H9 (cell line): ENCODE data around the gene STX17. TPM values are rescaled to one million over a fixed set of nuclear protein-coding genes. Genes with fewer than 3 reads are reported as not detected.
A peak's percentile ranks its signal among the peaks of the same experiment; 100 is the strongest.

Source experiments
- DNase-seq: peaks from one replicate; pipeline ENCODE4 v3.0.0-alpha.2; 2017
- H2AFZ ChIP-seq: one replicate; pipeline ENCODE4 v1.6.1; 2013; ENCODE audit warnings: mild to moderate bottlenecking, low read length, control low read depth, moderate library complexity
- H2AK5ac ChIP-seq: 2 replicates; pipeline ENCODE4 v1.6.1; 2013; ENCODE audit warnings: low read length, control low read depth, mixed read lengths; ENCODE audit not compliant: insufficient read length
- H2BK120ac ChIP-seq: one replicate; pipeline ENCODE4 v1.6.1; 2013; ENCODE audit warnings: low read depth, mild to moderate bottlenecking, low read length, control low read depth, inconsistent platforms; ENCODE audit not compliant: poor library complexity, severe bottlenecking
- H2BK12ac ChIP-seq: 2 replicates; pipeline ENCODE4 v1.6.1; 2013; ENCODE audit warnings: low read length, control low read depth, mixed read lengths, low read depth; ENCODE audit not compliant: insufficient read length
- H2BK15ac ChIP-seq: 2 replicates; pipeline ENCODE4 v1.6.1; 2013; ENCODE audit warnings: low read depth, low read length, control low read depth
- H2BK20ac ChIP-seq: one replicate; pipeline ENCODE4 v1.6.1; 2013; ENCODE audit warnings: low read depth, mild to moderate bottlenecking, low read length, control low read depth, inconsistent platforms; ENCODE audit not compliant: poor library complexity, severe bottlenecking
- H2BK5ac ChIP-seq: 2 replicates; pipeline ENCODE4 v1.6.1; 2013; ENCODE audit warnings: low read length, control low read depth, mixed read lengths; ENCODE audit not compliant: insufficient read length
- H3K14ac ChIP-seq: 2 replicates; pipeline ENCODE4 v1.6.1; 2013; ENCODE audit warnings: low read length, control low read depth; ENCODE audit not compliant: insufficient read depth
- H3K18ac ChIP-seq: 2 replicates; pipeline ENCODE4 v1.6.1; 2013; ENCODE audit warnings: low read depth, mild to moderate bottlenecking, mixed read lengths, low read length, control low read depth; ENCODE audit not compliant: insufficient read length
- H3K23ac ChIP-seq: 2 replicates; pipeline ENCODE4 v1.6.1; 2013; ENCODE audit warnings: low read length, control low read depth, mixed read lengths, low read depth; ENCODE audit not compliant: insufficient read length
- H3K23me2 ChIP-seq: 2 replicates; pipeline ENCODE4 v1.6.1; 2013; ENCODE audit warnings: low read depth, mild to moderate bottlenecking, mixed read lengths, low read length, control low read depth; ENCODE audit not compliant: insufficient read length, poor library complexity, severe bottlenecking
- H3K27ac ChIP-seq: 2 replicates; pipeline ENCODE4 v1.5.1; 2013; ENCODE audit warnings: low read length, control low read depth, mixed read lengths, low read depth; ENCODE audit not compliant: insufficient read length
- H3K27me3 ChIP-seq: 2 replicates; pipeline ENCODE4 v1.6.1; 2013; ENCODE audit warnings: low read length, control low read depth, inconsistent platforms; ENCODE audit not compliant: insufficient read depth
- H3K4ac ChIP-seq: 2 replicates; pipeline ENCODE4 v1.6.1; 2013; ENCODE audit warnings: low read depth, mild to moderate bottlenecking, control low read depth, inconsistent platforms, low read length, moderate library complexity
- H3K4me1 ChIP-seq: 2 replicates; pipeline ENCODE4 v1.6.1; 2013; ENCODE audit warnings: low read length, control low read depth, inconsistent platforms; ENCODE audit not compliant: insufficient read depth
- H3K4me2 ChIP-seq: 2 replicates; pipeline ENCODE4 v1.6.1; 2013; ENCODE audit warnings: low read length, control low read depth, mixed read lengths; ENCODE audit not compliant: insufficient read length, insufficient read depth
- H3K56ac ChIP-seq: 2 replicates; pipeline ENCODE4 v1.6.1; 2013; ENCODE audit warnings: low read depth, mild to moderate bottlenecking, mixed read lengths, low read length, control low read depth; ENCODE audit not compliant: insufficient read length
- H3K79me1 ChIP-seq: 2 replicates; pipeline ENCODE4 v1.6.1; 2013; ENCODE audit warnings: low read depth, mild to moderate bottlenecking, moderate library complexity, low read length, control low read depth, inconsistent platforms; ENCODE audit not compliant: insufficient read depth, poor library complexity, severe bottlenecking
- H3K79me2 ChIP-seq: 2 replicates; pipeline ENCODE4 v1.6.1; 2013; ENCODE audit warnings: low read length, control low read depth, inconsistent platforms; ENCODE audit not compliant: insufficient read depth
- H3K9ac ChIP-seq: 2 replicates; pipeline ENCODE4 v1.6.1; 2013; ENCODE audit warnings: low read length, control low read depth, mixed read lengths; ENCODE audit not compliant: insufficient read length; ENCODE audit errors: extremely low read depth
- H3K9me3 ChIP-seq: one replicate; pipeline ENCODE4 v1.6.1; 2013; ENCODE audit warnings: low read depth, low read length, inconsistent platforms; ENCODE audit not compliant: control insufficient read depth
- H3T11ph ChIP-seq: one replicate; pipeline ENCODE4 v1.6.1; 2013; ENCODE audit warnings: mild to moderate bottlenecking, low read length, control low read depth, inconsistent platforms
- H4K20me1 ChIP-seq: one replicate; pipeline ENCODE4 v1.6.1; 2013; ENCODE audit not compliant: control insufficient read depth, insufficient read length, insufficient read depth
- H4K5ac ChIP-seq: 2 replicates; pipeline ENCODE4 v1.6.1; 2013; ENCODE audit warnings: low read depth, mild to moderate bottlenecking, mixed read lengths, low read length, control low read depth; ENCODE audit not compliant: insufficient read length
- H4K8ac ChIP-seq: replicated peaks from 2 replicates; pipeline ENCODE4 v1.6.1; 2013; ENCODE audit warnings: low read length, control low read depth, mixed read lengths, low read depth; ENCODE audit not compliant: insufficient read length
- H4K91ac ChIP-seq: 2 replicates; pipeline ENCODE4 v1.6.1; 2013; ENCODE audit warnings: low read depth, mild to moderate bottlenecking, moderate library complexity, mixed read lengths, low read length, control low read depth; ENCODE audit not compliant: insufficient read length
- H3K27ac Mint-ChIP-seq, 3 experiments: 2 replicates in 2 of 3; 3 replicates in 1 of 3; pipeline ENCODE4 v1.8.0; 2020 to 2021; ENCODE audit warnings: mixed read lengths in 3 of 3, mild to moderate bottlenecking in 1 of 3, moderate library complexity in 1 of 3
- H3K27me3 Mint-ChIP-seq: 2 replicates; pipeline ENCODE4 v1.8.0; 2021; ENCODE audit warnings: low read depth, mild to moderate bottlenecking, moderate library complexity, mixed read lengths
- H3K36me3 Mint-ChIP-seq, 3 experiments: 2 replicates in 2 of 3; 3 replicates in 1 of 3; pipeline ENCODE4 v1.8.0; 2020 to 2021; ENCODE audit warnings: low read depth in 3 of 3, mixed read lengths in 3 of 3; ENCODE audit not compliant: insufficient read depth in 1 of 3
- H3K4me1 Mint-ChIP-seq, 2 experiments: 2 replicates each; pipeline ENCODE4 v1.8.0; 2020; ENCODE audit warnings: mixed read lengths in 2 of 2
- H3K4me3 Mint-ChIP-seq, 2 experiments: 2 replicates in 1 of 2; 3 replicates in 1 of 2; pipeline ENCODE4 v1.8.0; 2020 to 2021; ENCODE audit warnings: mild to moderate bottlenecking in 2 of 2, mixed read lengths in 2 of 2, moderate library complexity in 1 of 2
- H3K9me3 Mint-ChIP-seq, 2 experiments: 2 replicates in 1 of 2; 3 replicates in 1 of 2; pipeline ENCODE4 v1.8.0; 2020; ENCODE audit warnings: mild to moderate bottlenecking in 2 of 2, mixed read lengths in 2 of 2, moderate library complexity in 1 of 2
- CTCF ChIP-seq: fragments of 200-600 bp; sonication (generic); conservative IDR thresholded peaks from 3 replicates; pipeline ENCODE4 v1.8.0; 2021; ENCODE audit warnings: antibody characterized with exemption, mild to moderate bottlenecking
- WGBS: extraction: QIAGEN DNeasy Blood & Tissue Kit; methylation state at CpG from one replicate; pipeline ENCODE4 v1.1.7; 2013; ENCODE audit warnings: missing lambda C conversion rate, low lambda C conversion rate, mixed read lengths; ENCODE audit not compliant: insufficient read length; ENCODE audit errors: extremely low coverage; 5-methylcytosine and 5-hydroxymethylcytosine counted together
- total RNA-seq: library from RNA; stranded (reverse); gene quantifications from 2 replicates; pipeline ENCODE4 v1.2.1, GENCODE V29; 2021

The STX17 gene
- total RNA-seq, 1 experiment from 2014 or later: 21.2 TPM

- no peak overlapping the region for H4K5ac ChIP-seq
- no peaks in the 10 kb centered on the region for H3K27me3 ChIP-seq
- H2AFZ ChIP-seq: no peak overlapping the region
- no peak overlapping the region for H2BK12ac ChIP-seq
- H3K23me2 ChIP-seq: no peaks in the 10 kb centered on the region
- no peak overlapping the region for H3K23ac ChIP-seq
- H3K56ac ChIP-seq: no peak overlapping the region
- H3K4me2 ChIP-seq: no peak overlapping the region
- H3K4me3 Mint-ChIP-seq: no peak overlapping the region
- no peak overlapping the region for H3K4ac ChIP-seq
- H4K20me1 ChIP-seq: no peaks in the 10 kb centered on the region
- no peak overlapping the region for H4K8ac ChIP-seq
- H3K9me3 Mint-ChIP-seq: no peaks in the 10 kb centered on the region
- no peak overlapping the region for H2AK5ac ChIP-seq
- H3K18ac ChIP-seq: no peak overlapping the region
- H4K91ac ChIP-seq: no peak overlapping the region
- no peaks in the 10 kb centered on the region for H3K9me3 ChIP-seq
- H3K79me2 ChIP-seq: no peaks in the 10 kb centered on the region
- H2BK15ac ChIP-seq: no peak overlapping the region
- H2BK5ac ChIP-seq: no peak overlapping the region
- TF ChIP-seq CTCF: 0 out of 3 replicates have a peak, but pooled peaks have one; percentile 13
- WGBS: no CpG with 5 or more reads among the region's 1 CpG
- no peaks in the 10 kb centered on the region for H3K4me1 ChIP-seq
- H3K27me3 Mint-ChIP-seq: no peaks in the 10 kb centered on the region
- DNase-seq: no peak
- no peak overlapping the region for H3T11ph ChIP-seq
- no peak overlapping the region for H2BK20ac ChIP-seq
- H3K4me1 Mint-ChIP-seq: peaks cover 0 to 5% of the 10 kb centered on the region in 2 experiments
- no peak overlapping the region for H3K27ac Mint-ChIP-seq
- no peaks in the 10 kb centered on the region for H3K79me1 ChIP-seq
- H2BK120ac ChIP-seq: no peak overlapping the region
- no peaks in the 10 kb centered on the region for H3K36me3 Mint-ChIP-seq
- H3K9ac ChIP-seq: no peak overlapping the region
- H3K14ac ChIP-seq: no peak overlapping the region
- H3K27ac ChIP-seq: no peak overlapping the region
Measured at GRCh38 chr9:99889120-99889519, 17.3 kb upstream of the STX17 start.
